H1 (cell line): ENCODE results near the gene ANKLE1. TPM values are rescaled to one million over a fixed set of nuclear protein-coding genes. Genes with fewer than 3 reads are reported as not detected.

ENCODE experiments used
- CHD1 ChIP-seq: IDR thresholded peaks from 2 replicates; pipeline ENCODE4 v1.6.1; 2012; ENCODE audit warnings: low read depth, low read length, improper control_type of control experiment
- CHD7 ChIP-seq: fragments of 300-600 bp; sonication (generic); IDR thresholded peaks from 2 replicates; pipeline ENCODE4 v1.7.1; 2012; ENCODE audit warnings: low read length, moderate library complexity, mild to moderate bottlenecking, inconsistent platforms; ENCODE audit not compliant: insufficient replicate concordance
- CTCF ChIP-seq, 3 experiments: IDR thresholded peaks; 1 replicate in 2 of 3; 2 replicates in 1 of 3; pipeline versions ENCODE4 v1.5.1 to v1.6.1; 2011; ENCODE audit warnings: low read length in 3 of 3, mild to moderate bottlenecking in 3 of 3, inconsistent platforms in 2 of 3, low read depth in 1 of 3, moderate library complexity in 1 of 3; ENCODE audit not compliant: insufficient read depth in 1 of 3; ENCODE audit errors: control extremely low read depth in 1 of 3
- KDM4A ChIP-seq: IDR thresholded peaks from one replicate; pipeline ENCODE4 v1.7.1; 2012; ENCODE audit warnings: low read depth, mild to moderate bottlenecking, moderate library complexity, low read length, inconsistent platforms; ENCODE audit not compliant: severe bottlenecking
- MAFK ChIP-seq: IDR thresholded peaks from 2 replicates; pipeline ENCODE4 v1.6.1; 2012; ENCODE audit warnings: low read depth, mild to moderate bottlenecking, improper control_type of control experiment, low read length
- RAD21 ChIP-seq, 2 experiments: IDR thresholded peaks in 1 of 2; conservative IDR thresholded peaks in 1 of 2; 2 replicates each; pipeline ENCODE4 v1.6.1; 2011; ENCODE audit warnings: low read depth in 2 of 2, low read length in 2 of 2, improper control_type of control experiment in 1 of 2, inconsistent platforms in 1 of 2, mild to moderate bottlenecking in 1 of 2, moderate library complexity in 1 of 2
- SP4 ChIP-seq: IDR thresholded peaks from 2 replicates; pipeline ENCODE4 v1.6.1; 2012; ENCODE audit warnings: low read length, inconsistent platforms
- TCF12 ChIP-seq: IDR thresholded peaks from 2 replicates; pipeline ENCODE4 v1.6.1; 2011; ENCODE audit warnings: low read depth, mild to moderate bottlenecking, low read length
- ZNF274 ChIP-seq: IDR thresholded peaks from 2 replicates; pipeline ENCODE4 v1.7.0; 2012; ENCODE audit warnings: low read length, borderline replicate concordance; ENCODE audit errors: extremely low read depth
- polyA plus RNA-seq, 7 experiments: library from polyadenylated mRNA; depleted of rRNA in 3 of 7; stranded (reverse) in 5 of 7; unstranded in 2 of 7; fragments of >200 nt in 5 of 7; fragments of 200-250 nt in 2 of 7; gene quantifications; 1 replicate in 5 of 7; 2 replicates in 1 of 7; 4 replicates in 1 of 7; pipeline versions ENCODE4 v1.2.1 to v1.2.3, GENCODE V29; 2011 to 2013; ENCODE audit warnings: missing spikeins in 2 of 7, mixed read lengths in 2 of 7
- total RNA-seq: library from RNA; stranded (reverse); fragmentation: NEBNext Ultra II Directional; extraction: Animal tissue kit (Norgen Biotek cat#: 25700); gene quantifications from 2 replicates; pipeline ENCODE4 v1.2.1, GENCODE V29; 2021

The ANKLE1 gene
- total and polyA plus RNA-seq, 2 of the 8 experiments (the other 6 are each of a cell fraction or from before 2014, with no cell fraction given), result 6.1 to 9.6 TPM

GRCh38 chr19:17254636-17255035, 27.1 kb upstream of the ANKLE1 start (continued):
- no peak for TF ChIP-seq CHD7
- no peak for TF ChIP-seq KDM4A
- no peak for TF ChIP-seq CTCF (IDR thresholded peaks at IDR 0.05; ENCODE audit: control extremely low read depth in 1 of 3, insufficient read depth in 1 of 3, low read depth in 1 of 3, low read length in 3 of 3)
- no peak for TF ChIP-seq ZNF274
- TF ChIP-seq SP4, result no peak
- no peak for TF ChIP-seq RAD21 (IDR thresholded peaks at IDR 0.05 in 1 of 2, conservative IDR thresholded peaks at IDR 0.05 in 1 of 2; ENCODE audit: low read depth in 2 of 2, low read length in 2 of 2)
- no peak for TF ChIP-seq CHD1
- TF ChIP-seq MAFK, result no peak
- TF ChIP-seq TCF12, result no peak
